ENCODE results near the gene ABCC1. TPM values are rescaled to one million over a fixed set of nuclear protein-coding genes. Genes with fewer than 3 reads are reported as not detected.
"Not testable (repeated sequence)": the region's sequence is repeated elsewhere in the genome, so short reads cannot be mapped to it uniquely, and the experiment has no call there.

The ABCC1 gene
- total RNA-seq, 1 donor from 2014 or later, result 53.7 TPM

DNA sequence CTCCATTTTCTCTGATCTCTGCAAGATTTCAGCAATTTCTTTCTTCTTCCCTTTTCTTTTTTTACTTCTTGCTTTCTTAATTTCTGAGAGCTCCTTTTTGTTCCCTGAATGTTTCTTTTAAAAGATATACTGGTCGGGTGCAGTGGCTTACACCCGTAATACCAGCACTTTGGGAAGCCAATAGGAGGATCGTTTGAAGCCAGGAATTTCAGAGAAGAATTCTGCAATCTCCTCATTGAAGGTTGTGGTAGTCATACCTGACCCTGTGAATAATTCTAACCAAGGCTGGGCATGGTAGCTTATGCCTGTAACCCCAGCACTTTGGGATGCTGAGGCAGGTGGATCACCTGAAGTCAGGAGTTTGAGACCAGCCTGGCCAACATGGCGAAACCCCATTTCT is 15.6 kb upstream of the ABCC1 start:
- TF ChIP-seq, protein P1, sequence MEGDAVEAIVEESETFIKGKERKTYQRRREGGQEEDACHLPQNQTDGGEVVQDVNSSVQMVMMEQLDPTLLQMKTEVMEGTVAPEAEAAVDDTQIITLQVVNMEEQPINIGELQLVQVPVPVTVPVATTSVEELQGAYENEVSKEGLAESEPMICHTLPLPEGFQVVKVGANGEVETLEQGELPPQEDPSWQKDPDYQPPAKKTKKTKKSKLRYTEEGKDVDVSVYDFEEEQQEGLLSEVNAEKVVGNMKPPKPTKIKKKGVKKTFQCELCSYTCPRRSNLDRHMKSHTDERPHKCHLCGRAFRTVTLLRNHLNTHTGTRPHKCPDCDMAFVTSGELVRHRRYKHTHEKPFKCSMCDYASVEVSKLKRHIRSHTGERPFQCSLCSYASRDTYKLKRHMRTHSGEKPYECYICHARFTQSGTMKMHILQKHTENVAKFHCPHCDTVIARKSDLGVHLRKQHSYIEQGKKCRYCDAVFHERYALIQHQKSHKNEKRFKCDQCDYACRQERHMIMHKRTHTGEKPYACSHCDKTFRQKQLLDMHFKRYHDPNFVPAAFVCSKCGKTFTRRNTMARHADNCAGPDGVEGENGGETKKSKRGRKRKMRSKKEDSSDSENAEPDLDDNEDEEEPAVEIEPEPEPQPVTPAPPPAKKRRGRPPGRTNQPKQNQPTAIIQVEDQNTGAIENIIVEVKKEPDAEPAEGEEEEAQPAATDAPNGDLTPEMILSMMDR (conservative IDR thresholded peaks at IDR 0.05), result no peak
- H3K27me3 Mint-ChIP-seq, result no peaks in the 10 kb centered on the region

DNA sequence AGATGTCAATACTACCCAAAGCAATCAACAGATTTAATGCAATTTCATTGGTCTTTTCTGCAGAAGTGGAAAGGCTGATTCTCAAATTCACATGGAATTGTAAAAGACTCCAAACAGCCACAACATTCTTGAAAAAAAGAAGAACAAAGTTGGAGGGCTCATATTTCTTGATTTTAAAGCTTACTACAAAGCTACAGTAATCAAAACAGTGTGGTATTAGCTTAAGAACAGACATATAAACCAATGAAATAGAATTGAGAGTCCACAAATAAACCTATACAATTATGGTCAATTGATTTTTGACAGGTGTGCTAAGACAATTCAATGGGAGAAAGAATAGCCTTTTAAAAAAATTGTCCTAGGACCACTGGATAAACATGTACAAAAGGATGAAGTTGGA is 14.4 kb upstream of the ABCC1 start:
- H3K4me1 Mint-ChIP-seq (ENCODE audit: unreplicated experiment), result no peaks in the 10 kb centered on the region
- H3K36me3 Mint-ChIP-seq, result no peaks in the 10 kb centered on the region
- no peaks in the 10 kb centered on the region for H3K27me3 Mint-ChIP-seq
- H3K9me3 Mint-ChIP-seq, result peaks cover 3% of the 10 kb centered on the region
- TF ChIP-seq, protein P1 (conservative IDR thresholded peaks at IDR 0.05), result no peak
- no peak for DNase-seq (ENCODE audit: extremely low spot score, unreplicated experiment)
- no peak overlapping the region for H3K27ac Mint-ChIP-seq
- no peak overlapping the region for H3K4me3 Mint-ChIP-seq

More for the DNA sequence above, 15.6 kb upstream of the ABCC1 start:
- H3K4me3 Mint-ChIP-seq, result no peak overlapping the region
- H3K4me1 Mint-ChIP-seq (ENCODE audit: unreplicated experiment), result no peaks in the 10 kb centered on the region
- peaks cover 3% of the 10 kb centered on the region for H3K9me3 Mint-ChIP-seq
- DNase-seq (ENCODE audit: extremely low spot score, unreplicated experiment), result no peak
- H3K27ac Mint-ChIP-seq, result no peak overlapping the region
- no peaks in the 10 kb centered on the region for H3K36me3 Mint-ChIP-seq

DNA sequence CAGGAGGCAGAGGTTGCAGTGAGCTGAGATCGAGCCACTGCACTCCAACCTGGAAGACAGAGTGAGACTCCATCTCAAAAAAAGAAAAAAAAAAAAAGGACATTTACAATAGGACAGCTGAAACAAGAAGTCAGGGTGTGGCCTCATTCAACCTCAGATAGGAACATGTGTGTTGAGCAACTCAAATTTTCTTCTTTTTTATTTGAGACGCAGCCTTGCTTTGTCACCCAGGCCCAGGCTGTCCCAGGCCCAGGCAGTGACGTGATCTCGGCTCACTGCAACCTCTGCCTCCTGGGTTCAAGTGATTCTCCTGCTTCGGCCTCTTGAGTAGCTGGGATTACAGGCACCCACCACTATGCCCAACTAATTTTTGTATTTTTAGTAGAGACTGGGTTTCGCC is 12.6 kb upstream of the ABCC1 start:
- H3K27ac Mint-ChIP-seq; DNase-seq (ENCODE audit: extremely low spot score, unreplicated experiment); H3K9me3 Mint-ChIP-seq; H3K4me1 Mint-ChIP-seq (ENCODE audit: unreplicated experiment); H3K27me3 Mint-ChIP-seq; H3K36me3 Mint-ChIP-seq; H3K4me3 Mint-ChIP-seq: not testable (repeated sequence)

DNA sequence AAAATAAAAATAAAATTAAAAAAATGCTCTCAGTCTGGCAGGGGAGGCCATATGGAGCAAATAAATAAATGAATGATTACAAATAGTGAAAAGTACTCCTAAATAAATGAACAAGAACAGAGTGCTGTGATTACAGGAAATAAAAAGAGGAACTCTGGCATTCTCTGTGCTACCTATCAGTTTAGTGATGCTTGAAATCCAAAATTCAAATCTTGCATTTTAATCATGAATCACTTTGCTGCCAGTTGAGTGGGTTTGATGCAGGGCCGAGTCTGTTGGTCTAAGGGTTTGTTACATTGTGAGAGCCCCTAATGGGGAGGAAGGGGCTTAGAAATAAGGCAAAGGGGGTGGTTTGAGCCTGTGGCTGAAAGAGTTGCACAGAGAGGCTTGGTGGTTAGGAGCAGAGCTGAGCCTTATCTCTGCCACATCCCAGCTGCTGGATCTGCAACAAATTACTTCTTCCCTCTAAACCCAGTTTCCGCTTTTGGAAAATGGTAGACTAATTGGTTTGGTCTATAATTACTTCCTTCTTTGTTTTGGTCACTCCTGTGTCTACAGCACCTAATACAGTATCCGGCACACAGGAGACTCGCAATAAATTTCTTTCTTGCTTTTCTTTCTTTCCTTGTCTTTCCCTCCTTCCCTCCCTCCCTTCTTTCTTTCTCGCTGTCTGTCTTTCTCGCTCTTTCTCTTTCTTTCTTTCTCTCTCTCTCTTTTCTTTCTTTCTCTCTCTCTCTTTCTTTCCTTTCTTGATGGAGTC is 6.3 kb upstream of the ABCC1 start:
- no peak for DNase-seq (ENCODE audit: extremely low spot score, unreplicated experiment)
- Mint-ChIP-seq H3K4me1 (ENCODE audit: unreplicated experiment) (peaks cover 9% of the 10 kb centered on the region), H3K27ac (peak overlapping the region; percentile 30), H3K9me3 (no peaks in the 10 kb centered on the region), H3K36me3 (no peaks in the 10 kb centered on the region), H3K27me3 (no peaks in the 10 kb centered on the region), H3K4me3 (no peak overlapping the region)
- TF ChIP-seq, protein P1 (conservative IDR thresholded peaks at IDR 0.05), result no peak

DNA sequence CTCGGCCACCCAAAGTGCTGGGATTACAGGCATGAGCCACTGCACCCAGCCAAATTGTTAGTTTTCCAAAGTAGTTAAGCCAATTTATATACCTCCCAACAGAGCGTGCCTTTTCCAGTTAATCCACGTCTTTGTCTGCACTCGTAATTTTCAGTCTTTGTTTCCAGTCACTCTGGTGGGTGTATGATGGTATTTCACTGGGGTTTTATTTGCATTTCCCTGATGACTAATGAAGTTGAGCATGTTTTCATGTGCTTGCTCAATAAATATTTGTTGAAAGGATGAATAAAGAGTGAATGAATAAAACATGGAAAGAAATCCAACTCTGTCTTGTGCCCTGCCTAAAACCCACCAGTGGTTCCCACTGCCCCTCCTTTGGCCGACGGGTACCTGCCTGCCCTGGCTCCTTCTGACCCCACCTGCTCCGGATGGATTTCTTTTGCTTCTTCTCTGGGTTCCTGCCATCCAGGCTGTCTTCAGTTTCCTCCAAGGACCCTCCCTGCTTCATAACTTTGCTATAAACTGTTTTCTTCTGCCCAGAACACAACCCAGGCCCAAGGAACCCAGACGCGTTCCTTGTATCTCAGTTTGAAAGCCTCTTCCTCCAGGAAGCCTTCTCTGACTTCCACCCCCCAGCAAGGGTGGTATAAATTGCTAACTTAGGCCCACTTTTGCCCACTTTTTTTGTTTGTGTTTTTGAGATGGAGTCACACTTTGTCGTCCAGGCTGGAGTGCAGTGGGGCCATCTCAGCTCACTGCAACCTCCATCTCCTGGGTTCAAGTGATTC is 3.0 kb upstream of the ABCC1 start:
- H3K27ac Mint-ChIP-seq, result no peak overlapping the region
- no peaks in the 10 kb centered on the region for H3K36me3 Mint-ChIP-seq
- TF ChIP-seq, protein P1 (conservative IDR thresholded peaks at IDR 0.05), result no peak
- peak overlapping the region; percentile 40 for H3K4me3 Mint-ChIP-seq
- no peaks in the 10 kb centered on the region for H3K9me3 Mint-ChIP-seq
- H3K4me1 Mint-ChIP-seq (ENCODE audit: unreplicated experiment), result peaks cover 17% of the 10 kb centered on the region
- no peaks in the 10 kb centered on the region for H3K27me3 Mint-ChIP-seq
- DNase-seq (ENCODE audit: extremely low spot score, unreplicated experiment), result no peak

DNA sequence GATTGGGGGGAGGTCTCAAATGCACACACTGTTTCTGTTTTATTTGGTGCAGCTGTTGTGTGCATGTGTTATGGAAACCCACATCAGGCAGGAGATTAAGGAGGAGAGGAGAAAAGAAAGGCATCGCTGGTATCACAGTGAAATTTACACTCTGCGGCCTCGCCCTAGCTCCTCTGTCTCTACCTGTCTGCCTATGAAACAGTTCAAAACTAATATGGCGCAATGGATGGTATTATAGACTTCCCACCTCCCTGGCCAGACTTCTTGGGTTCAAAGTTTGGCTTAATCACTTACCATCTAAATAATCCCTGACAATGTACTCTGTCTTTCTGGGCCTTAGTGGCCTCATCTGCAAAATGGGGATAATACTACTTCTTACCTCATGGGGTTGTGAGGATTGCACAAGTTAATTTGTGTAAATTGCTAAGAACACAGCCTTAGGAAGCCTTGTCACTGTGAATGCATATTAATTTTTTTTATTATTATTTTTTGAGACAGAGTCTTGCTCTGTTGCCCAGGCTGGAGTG is 1.4 kb upstream of the ABCC1 start:
- Mint-ChIP-seq H3K36me3 (no peaks in the 10 kb centered on the region), H3K4me3 (peak overlapping the region; percentile 65), H3K4me1 (ENCODE audit: unreplicated experiment) (peaks cover 23% of the 10 kb centered on the region), H3K27me3 (no peaks in the 10 kb centered on the region), H3K9me3 (no peaks in the 10 kb centered on the region), H3K27ac (no peak overlapping the region)
- TF ChIP-seq, protein P1 (conservative IDR thresholded peaks at IDR 0.05), result no peak
- DNase-seq (ENCODE audit: extremely low spot score, unreplicated experiment), result no peak
